ENCODE measurements around the gene HCRTR1.

Gene HCRTR1

GRCh38 chr1:31617218-31617915 lies at the start of gene HCRTR1:
TSS of gene HCRTR1 (plus strand) at chr1:31617689. CDS start at chr1:31619193, 1,504 bp downstream.
- Histone ChIP-seq H3K27ac (ENCODE audit: low read length) (no peak within 1 kb of the TSS), H3K4me1 (ENCODE audit: control insufficient read depth in 1 of 2, insufficient read depth in 2 of 2, low read length in 2 of 2) (peaks cover 0 to 9% of the 10 kb centered on the region in 2 donors), H3K4me3 (ENCODE audit: low read depth in 1 of 2, low read length in 2 of 2) (peak within 1 kb of the TSS; percentile 26 to 62), H3K9me3 (ENCODE audit: control insufficient read depth in 1 of 2, low read length in 2 of 2) (no peaks in the 10 kb centered on the region), H3K27me3 (ENCODE audit: low read depth, low read length) (peaks cover 5% of the 10 kb centered on the region), H3K36me3 (ENCODE audit: control insufficient read depth in 1 of 2, insufficient read depth in 2 of 2, low read length in 2 of 2) (no peaks in the 10 kb centered on the region)

- H3K27me3 ChIP-seq (ENCODE audit: low read depth, low read length), result no peaks in the 10 kb centered on the region
- no peak overlapping the region for H3K27ac ChIP-seq (ENCODE audit: low read length)
- no peaks in the 10 kb centered on the region for H3K36me3 ChIP-seq (ENCODE audit: control insufficient read depth in 1 of 2, insufficient read depth in 2 of 2, low read length in 2 of 2)
- H3K4me1 ChIP-seq (ENCODE audit: control insufficient read depth in 1 of 2, insufficient read depth in 2 of 2, low read length in 2 of 2), result peaks cover 2 to 8% of the 10 kb centered on the region in 2 donors
- no peak overlapping the region for H3K4me3 ChIP-seq (ENCODE audit: low read depth in 1 of 2, low read length in 2 of 2)
- no peaks in the 10 kb centered on the region for H3K9me3 ChIP-seq (ENCODE audit: control insufficient read depth in 1 of 2, low read length in 2 of 2)
Observed at GRCh38 chr1:31567956-31568570, 49.4 kb upstream of the HCRTR1 start.

GRCh38 chr1:31568895-31569595 lies 48.4 kb upstream of the HCRTR1 start:
- Histone ChIP-seq H3K27ac (ENCODE audit: low read length) (no peak overlapping the region), H3K4me3 (ENCODE audit: low read depth in 1 of 2, low read length in 2 of 2) (no peak overlapping the region)

GRCh38 chr1:31569596-31570173 lies 47.8 kb upstream of the HCRTR1 start:
- H3K36me3 ChIP-seq (ENCODE audit: control insufficient read depth in 1 of 2, insufficient read depth in 2 of 2, low read length in 2 of 2), result no peaks in the 10 kb centered on the region
- H3K4me1 ChIP-seq (ENCODE audit: control insufficient read depth in 1 of 2, insufficient read depth in 2 of 2, low read length in 2 of 2), result peaks cover 6 to 14% of the 10 kb centered on the region in 2 donors
- no peaks in the 10 kb centered on the region for H3K27me3 ChIP-seq (ENCODE audit: low read depth, low read length)
- no peak overlapping the region for H3K4me3 ChIP-seq (ENCODE audit: low read depth in 1 of 2, low read length in 2 of 2)
- no peaks in the 10 kb centered on the region for H3K9me3 ChIP-seq (ENCODE audit: control insufficient read depth in 1 of 2, low read length in 2 of 2)
- H3K27ac ChIP-seq (ENCODE audit: low read length), result no peak overlapping the region

More at GRCh38 chr1:31568895-31569595, 48.4 kb upstream of the HCRTR1 start:
- no peaks in the 10 kb centered on the region for H3K27me3 ChIP-seq (ENCODE audit: low read depth, low read length)
- H3K36me3 ChIP-seq (ENCODE audit: control insufficient read depth in 1 of 2, insufficient read depth in 2 of 2, low read length in 2 of 2), result no peaks in the 10 kb centered on the region
- H3K4me1 ChIP-seq (ENCODE audit: control insufficient read depth in 1 of 2, insufficient read depth in 2 of 2, low read length in 2 of 2), result peaks cover 6 to 15% of the 10 kb centered on the region in 2 donors
- H3K9me3 ChIP-seq (ENCODE audit: control insufficient read depth in 1 of 2, low read length in 2 of 2), result no peaks in the 10 kb centered on the region

- Histone ChIP-seq H3K9me3 (ENCODE audit: control insufficient read depth in 1 of 2, low read length in 2 of 2) (no peaks in the 10 kb centered on the region), H3K27me3 (ENCODE audit: low read depth, low read length) (no peaks in the 10 kb centered on the region), H3K4me1 (ENCODE audit: control insufficient read depth in 1 of 2, insufficient read depth in 2 of 2, low read length in 2 of 2) (peaks cover 6 to 19% of the 10 kb centered on the region in 2 donors), H3K4me3 (ENCODE audit: low read depth in 1 of 2, low read length in 2 of 2) (no peak overlapping the region), H3K27ac (ENCODE audit: low read length) (no peak overlapping the region), H3K36me3 (ENCODE audit: control insufficient read depth in 1 of 2, insufficient read depth in 2 of 2, low read length in 2 of 2) (no peaks in the 10 kb centered on the region)
Observed at GRCh38 chr1:31570228-31570627, 47.3 kb upstream of the HCRTR1 start.

GRCh38 chr1:31570906-31571305 lies 46.6 kb upstream of the HCRTR1 start:
- peaks cover 6 to 26% of the 10 kb centered on the region in 2 donors for H3K4me1 ChIP-seq (ENCODE audit: control insufficient read depth in 1 of 2, insufficient read depth in 2 of 2, low read length in 2 of 2)
- H3K9me3 ChIP-seq (ENCODE audit: control insufficient read depth in 1 of 2, low read length in 2 of 2), result no peaks in the 10 kb centered on the region
- H3K36me3 ChIP-seq (ENCODE audit: control insufficient read depth in 1 of 2, insufficient read depth in 2 of 2, low read length in 2 of 2), result no peaks in the 10 kb centered on the region
- no peak overlapping the region for H3K27ac ChIP-seq (ENCODE audit: low read length)
- H3K4me3 ChIP-seq (ENCODE audit: low read depth in 1 of 2, low read length in 2 of 2), result no peak overlapping the region
- H3K27me3 ChIP-seq (ENCODE audit: low read depth, low read length), result no peaks in the 10 kb centered on the region

GRCh38 chr1:31571340-31572295 lies 45.9 kb upstream of the HCRTR1 start:
- no peaks in the 10 kb centered on the region for H3K27me3 ChIP-seq (ENCODE audit: low read depth, low read length)
- no peaks in the 10 kb centered on the region for H3K9me3 ChIP-seq (ENCODE audit: control insufficient read depth in 1 of 2, low read length in 2 of 2)
- no peak overlapping the region for H3K27ac ChIP-seq (ENCODE audit: low read length)
- no peak overlapping the region for H3K4me3 ChIP-seq (ENCODE audit: low read depth in 1 of 2, low read length in 2 of 2)
- no peaks in the 10 kb centered on the region for H3K36me3 ChIP-seq (ENCODE audit: control insufficient read depth in 1 of 2, insufficient read depth in 2 of 2, low read length in 2 of 2)
- H3K4me1 ChIP-seq (ENCODE audit: control insufficient read depth in 1 of 2, insufficient read depth in 2 of 2, low read length in 2 of 2), result peaks cover 6 to 31% of the 10 kb centered on the region in 2 donors

GRCh38 chr1:31572323-31573104 lies 45.0 kb upstream of the HCRTR1 start:
- no peaks in the 10 kb centered on the region for H3K36me3 ChIP-seq (ENCODE audit: control insufficient read depth in 1 of 2, insufficient read depth in 2 of 2, low read length in 2 of 2)
- peaks cover 6 to 31% of the 10 kb centered on the region in 2 donors for H3K4me1 ChIP-seq (ENCODE audit: control insufficient read depth in 1 of 2, insufficient read depth in 2 of 2, low read length in 2 of 2)
- H3K27ac ChIP-seq (ENCODE audit: low read length), result peak overlapping the region; percentile 71

GRCh38 chr1:31573261-31573660 lies 44.2 kb upstream of the HCRTR1 start:
- Histone ChIP-seq H3K4me1 (ENCODE audit: control insufficient read depth in 1 of 2, insufficient read depth in 2 of 2, low read length in 2 of 2) (peaks cover 6 to 31% of the 10 kb centered on the region in 2 donors), H3K27me3 (ENCODE audit: low read depth, low read length) (no peaks in the 10 kb centered on the region), H3K36me3 (ENCODE audit: control insufficient read depth in 1 of 2, insufficient read depth in 2 of 2, low read length in 2 of 2) (no peaks in the 10 kb centered on the region), H3K4me3 (ENCODE audit: low read depth in 1 of 2, low read length in 2 of 2) (no peak overlapping the region), H3K9me3 (ENCODE audit: control insufficient read depth in 1 of 2, low read length in 2 of 2) (no peaks in the 10 kb centered on the region), H3K27ac (ENCODE audit: low read length) (peak overlapping the region; percentile 71)

More at GRCh38 chr1:31572323-31573104, 45.0 kb upstream of the HCRTR1 start:
- no peak overlapping the region for H3K4me3 ChIP-seq (ENCODE audit: low read depth in 1 of 2, low read length in 2 of 2)
- H3K27me3 ChIP-seq (ENCODE audit: low read depth, low read length), result no peaks in the 10 kb centered on the region
- no peaks in the 10 kb centered on the region for H3K9me3 ChIP-seq (ENCODE audit: control insufficient read depth in 1 of 2, low read length in 2 of 2)
